Chondrocyte (in vitro differentiated cells): ENCODE data around the gene POMGNT1. TPM values are rescaled to one million over a fixed set of nuclear protein-coding genes. Genes with fewer than 3 reads are reported as not detected.
A peak's percentile ranks its signal among the peaks of the same experiment; 100 is the strongest.

ENCODE experiments used
- DNase-seq: peaks from one replicate; pipeline ENCODE4 v3.0.0; 2021; ENCODE audit warnings: mixed read lengths, low spot score
- H3K27ac Mint-ChIP-seq: one replicate; pipeline ENCODE4 v1.8.0; 2021; ENCODE audit warnings: mild to moderate bottlenecking, moderate library complexity, mixed read lengths; ENCODE audit not compliant: unreplicated experiment
- H3K27me3 Mint-ChIP-seq: 2 replicates; pipeline ENCODE4 v1.8.0; 2021; ENCODE audit warnings: low read depth, mixed read lengths
- H3K36me3 Mint-ChIP-seq: 2 replicates; pipeline ENCODE4 v1.8.0; 2021; ENCODE audit warnings: low read depth, mixed read lengths
- H3K4me1 Mint-ChIP-seq: 2 replicates; pipeline ENCODE4 v1.8.0; 2021; ENCODE audit warnings: low read depth, mild to moderate bottlenecking, mixed read lengths
- H3K4me3 Mint-ChIP-seq: one replicate; pipeline ENCODE4 v1.8.0; 2021; ENCODE audit warnings: mild to moderate bottlenecking, moderate library complexity, mixed read lengths; ENCODE audit not compliant: unreplicated experiment
- H3K9me3 Mint-ChIP-seq: 2 replicates; pipeline ENCODE4 v1.8.0; 2021; ENCODE audit warnings: low read depth, mixed read lengths
- total RNA-seq: library from RNA; stranded (reverse); gene quantifications from 3 replicates; pipeline ENCODE4 v1.2.1, GENCODE V29; 2021
- TF ChIP-seq, protein P1 (sequence below): fragments of 200-600 bp; sonication (generic); IDR thresholded peaks from 2 replicates; pipeline ENCODE4 v1.5.0; 2021; ENCODE audit warnings: antibody characterized with exemption, mild to moderate bottlenecking, moderate library complexity

POMGNT1 gene
- total RNA-seq, 1 donor from 2014 or later: 84.9 TPM

GRCh38 chr1:46181343-46182260 lies 16.6 kb downstream of the POMGNT1 start:
- Mint-ChIP-seq H3K36me3 (no peaks in the 10 kb centered on the region), H3K27ac (peak overlapping the region; percentile 81), H3K4me3 (no peak overlapping the region), H3K4me1 (peaks cover 39% of the 10 kb centered on the region), H3K9me3 (no peaks in the 10 kb centered on the region), H3K27me3 (no peaks in the 10 kb centered on the region)
- DNase-seq: no peak
- TF ChIP-seq, protein P1, sequence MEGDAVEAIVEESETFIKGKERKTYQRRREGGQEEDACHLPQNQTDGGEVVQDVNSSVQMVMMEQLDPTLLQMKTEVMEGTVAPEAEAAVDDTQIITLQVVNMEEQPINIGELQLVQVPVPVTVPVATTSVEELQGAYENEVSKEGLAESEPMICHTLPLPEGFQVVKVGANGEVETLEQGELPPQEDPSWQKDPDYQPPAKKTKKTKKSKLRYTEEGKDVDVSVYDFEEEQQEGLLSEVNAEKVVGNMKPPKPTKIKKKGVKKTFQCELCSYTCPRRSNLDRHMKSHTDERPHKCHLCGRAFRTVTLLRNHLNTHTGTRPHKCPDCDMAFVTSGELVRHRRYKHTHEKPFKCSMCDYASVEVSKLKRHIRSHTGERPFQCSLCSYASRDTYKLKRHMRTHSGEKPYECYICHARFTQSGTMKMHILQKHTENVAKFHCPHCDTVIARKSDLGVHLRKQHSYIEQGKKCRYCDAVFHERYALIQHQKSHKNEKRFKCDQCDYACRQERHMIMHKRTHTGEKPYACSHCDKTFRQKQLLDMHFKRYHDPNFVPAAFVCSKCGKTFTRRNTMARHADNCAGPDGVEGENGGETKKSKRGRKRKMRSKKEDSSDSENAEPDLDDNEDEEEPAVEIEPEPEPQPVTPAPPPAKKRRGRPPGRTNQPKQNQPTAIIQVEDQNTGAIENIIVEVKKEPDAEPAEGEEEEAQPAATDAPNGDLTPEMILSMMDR: no peak

- TF ChIP-seq, protein P1: no peak
- H3K36me3 Mint-ChIP-seq: no peaks in the 10 kb centered on the region
- H3K4me3 Mint-ChIP-seq: no peak overlapping the region
- no peak for DNase-seq
- no peaks in the 10 kb centered on the region for H3K9me3 Mint-ChIP-seq
- peaks cover 36% of the 10 kb centered on the region for H3K4me1 Mint-ChIP-seq
- H3K27ac Mint-ChIP-seq: no peak overlapping the region
- no peaks in the 10 kb centered on the region for H3K27me3 Mint-ChIP-seq
Observed at GRCh38 chr1:46180082-46180616, 18.1 kb downstream of the POMGNT1 start.

DNA sequence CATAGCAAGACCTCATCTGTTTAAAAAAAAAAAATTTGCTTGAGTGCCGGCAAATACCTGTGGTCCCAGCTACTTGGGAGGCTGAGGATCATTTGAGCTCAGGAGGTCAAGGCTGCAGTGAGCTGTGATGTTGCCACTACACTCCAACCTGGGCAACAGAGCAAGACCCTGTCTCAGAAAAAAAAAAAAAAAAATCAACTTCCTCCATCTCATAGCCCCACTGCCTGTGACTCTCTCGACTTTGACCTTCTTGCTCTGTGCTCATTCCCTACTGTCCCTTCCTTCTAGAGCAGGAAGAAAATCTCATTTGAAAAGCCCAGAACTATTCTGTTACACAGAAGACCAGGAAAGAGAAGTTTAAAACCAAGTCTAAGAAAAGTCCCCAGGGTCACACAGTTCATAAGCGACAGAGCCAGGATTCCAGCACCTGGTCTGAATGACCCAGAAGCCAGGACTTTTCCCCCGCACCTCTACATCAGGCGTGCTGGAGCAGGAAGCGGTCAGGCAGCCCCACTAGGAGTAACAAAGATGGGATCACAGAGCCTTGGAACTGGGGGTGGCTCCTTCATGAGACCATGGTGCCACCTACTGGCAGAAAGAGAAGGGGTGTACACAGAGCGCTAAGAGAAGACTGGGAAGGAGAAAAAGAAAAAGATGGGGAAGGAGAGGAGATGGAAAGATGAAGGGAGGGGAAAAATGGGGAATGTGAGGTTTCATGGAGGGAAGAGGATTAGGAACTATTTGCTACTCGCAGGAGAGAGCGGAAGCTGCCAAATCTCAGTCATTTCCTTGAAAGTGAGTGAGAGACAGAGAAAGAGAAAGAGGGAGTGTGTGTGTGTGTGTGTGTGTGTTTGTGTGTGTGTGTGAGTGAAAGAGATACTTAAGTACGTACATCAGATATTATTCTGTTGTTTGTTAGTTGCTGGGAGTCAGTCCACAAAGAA lies 18.8 kb downstream of the POMGNT1 start:
- H3K4me1 Mint-ChIP-seq: peaks cover 29% of the 10 kb centered on the region
- H3K27me3 Mint-ChIP-seq: no peaks in the 10 kb centered on the region
- DNase-seq: no peak
- H3K36me3 Mint-ChIP-seq: no peaks in the 10 kb centered on the region
- no peak overlapping the region for H3K27ac Mint-ChIP-seq
- H3K4me3 Mint-ChIP-seq: no peak overlapping the region
- TF ChIP-seq, protein P1: peak; percentile 93
- no peaks in the 10 kb centered on the region for H3K9me3 Mint-ChIP-seq

DNA sequence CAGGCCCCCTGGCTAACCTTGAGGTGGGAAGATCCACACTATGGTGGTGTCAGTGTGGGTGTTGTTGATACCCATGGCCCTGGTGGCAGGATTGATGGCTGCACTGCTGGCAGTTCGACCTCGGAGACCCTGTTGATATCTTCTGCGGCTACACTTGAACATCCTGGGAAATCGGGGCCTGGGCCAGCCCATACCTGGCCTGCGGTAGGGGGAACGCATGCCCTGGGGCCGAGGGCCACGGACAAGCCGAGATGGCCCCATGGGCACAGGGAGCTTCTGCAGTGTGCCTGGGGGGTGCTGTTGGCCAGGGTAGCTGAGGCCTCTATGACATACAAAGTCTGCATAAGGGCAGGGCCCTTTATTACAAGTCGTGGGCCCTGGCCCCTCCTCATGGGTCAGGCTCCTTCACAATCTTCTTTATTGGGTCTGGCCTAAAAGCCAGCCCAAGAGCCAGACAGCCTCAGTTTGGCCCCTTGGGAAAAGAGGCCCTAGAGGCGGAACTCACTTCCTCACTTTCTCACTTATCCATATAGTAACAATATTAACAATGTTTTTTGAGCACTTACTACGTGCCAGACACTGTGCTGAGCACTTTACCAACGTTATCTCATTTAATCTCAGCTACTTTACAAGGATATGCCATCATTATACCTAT lies 21.9 kb downstream of the POMGNT1 start, which contains the start of gene P3R3URF:
P3R3URF (minus strand) TSS at position 278 of the 655 bp plus-strand sequence; CDS start at position 261, 17 bp downstream.
- no peaks in the 10 kb centered on the region for H3K36me3 Mint-ChIP-seq
- no peaks in the 10 kb centered on the region for H3K27me3 Mint-ChIP-seq
- DNase-seq: no peak
- TF ChIP-seq, protein P1: no peak
- no peak within 1 kb of the TSS for H3K4me3 Mint-ChIP-seq
- no peaks in the 10 kb centered on the region for H3K9me3 Mint-ChIP-seq
- H3K4me1 Mint-ChIP-seq: peaks cover 3% of the 10 kb centered on the region
- H3K27ac Mint-ChIP-seq: no peak within 1 kb of the TSS
